ENCODE measurements around the gene UGT1A5.
"Not testable (repeated sequence)": the region's sequence is repeated elsewhere in the genome, so short reads cannot be mapped to it uniquely, and the experiment has no call there.

Gene UGT1A5

GRCh38 chr2:233693963-233694362, 18.7 kb upstream of the UGT1A5 start:
- no peak for DNase-seq (ENCODE audit: low read depth)

- no peak for DNase-seq (ENCODE audit: low read depth)
Measured at GRCh38 chr2:233698740-233699139, 14.0 kb upstream of the UGT1A5 start.

GRCh38 chr2:233699424-233700027, 13.2 kb upstream of the UGT1A5 start:
- DNase-seq (ENCODE audit: low read depth): no peak

DNA sequence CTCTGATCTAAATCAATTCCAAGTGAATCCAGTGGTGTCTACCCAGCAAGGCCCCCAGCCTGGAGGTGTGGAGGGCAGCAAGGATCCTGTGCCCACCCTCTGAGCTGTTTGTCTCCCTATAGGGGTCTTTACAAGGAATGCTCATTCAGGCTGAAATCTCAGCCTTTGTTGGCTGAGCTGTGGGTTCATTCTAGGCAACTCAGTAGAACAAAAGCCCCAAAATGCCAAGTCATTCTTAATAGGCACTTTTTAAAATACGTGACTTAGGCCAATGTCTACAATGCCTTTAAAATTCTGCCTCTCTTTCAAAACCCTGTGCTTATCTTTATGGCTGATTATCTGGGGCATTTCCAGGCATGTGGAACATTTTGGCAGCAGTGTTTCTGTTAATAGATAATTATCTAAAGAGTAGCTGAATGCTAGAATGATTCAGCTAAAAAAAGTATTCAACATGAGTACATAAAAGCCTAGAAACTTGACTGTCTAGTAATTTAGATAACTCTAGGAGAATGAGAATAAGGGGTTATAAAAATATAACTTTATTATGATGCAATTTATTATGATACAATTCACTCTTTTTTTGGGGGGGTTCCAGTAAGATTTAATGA, 12.6 kb upstream of the UGT1A5 start:
- no peak for DNase-seq (ENCODE audit: low read depth)

GRCh38 chr2:233700842-233701241, 11.9 kb upstream of the UGT1A5 start:
- DNase-seq (ENCODE audit: low read depth): not testable (repeated sequence)

DNA sequence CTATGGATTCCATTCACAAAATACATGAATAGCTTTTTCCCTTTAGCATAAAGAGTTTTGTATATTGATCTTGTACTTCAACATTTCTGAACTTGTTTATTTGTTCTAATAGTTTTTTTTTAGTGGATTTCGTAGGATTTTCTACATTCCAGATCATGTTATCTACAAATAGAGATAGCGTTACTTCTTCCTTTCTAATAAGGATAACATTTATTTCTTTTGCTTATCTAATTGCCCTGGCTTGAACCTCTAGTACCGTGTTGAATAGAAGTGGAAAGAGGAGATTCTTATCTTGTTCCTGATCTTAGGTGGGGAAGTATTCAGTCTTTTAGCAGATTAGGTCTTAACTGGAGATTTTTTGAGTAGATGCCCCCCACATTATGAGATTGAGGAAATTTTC, 10.5 kb upstream of the UGT1A5 start:
- no peak for DNase-seq (ENCODE audit: low read depth)

DNA sequence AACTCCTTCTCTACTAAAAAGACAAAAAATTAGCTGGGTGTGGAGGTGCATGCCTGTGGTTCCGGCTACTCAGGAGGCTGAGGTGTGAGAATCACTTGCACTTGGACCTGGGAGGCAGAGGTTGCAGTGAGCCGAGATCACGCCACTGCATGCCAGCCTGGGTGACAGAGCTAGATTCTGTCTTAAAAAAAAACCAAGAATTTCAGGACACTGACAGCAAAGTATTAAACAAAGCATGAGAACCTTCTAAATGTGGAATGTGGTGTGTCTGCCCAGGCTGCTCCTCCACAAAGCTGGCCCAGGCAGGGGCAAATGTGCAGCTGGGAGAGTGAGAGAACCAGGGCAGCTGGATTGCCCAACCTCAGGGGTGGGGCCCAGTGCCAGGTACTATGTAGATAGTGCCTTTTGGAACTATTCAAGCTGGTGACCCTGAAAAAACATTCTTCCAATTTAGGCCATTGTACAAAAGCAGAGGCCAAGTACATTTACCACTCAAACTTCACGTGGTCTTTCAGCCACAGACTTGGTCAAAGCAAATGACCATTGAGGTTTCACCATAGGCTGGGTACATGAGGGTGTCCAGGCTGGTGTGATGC, 6.7 kb upstream of the UGT1A5 start:
- DNase-seq (ENCODE audit: low read depth): no peak

GRCh38 chr2:233706720-233707119, 6.0 kb upstream of the UGT1A5 start:
- DNase-seq (ENCODE audit: low read depth): no peak

DNA sequence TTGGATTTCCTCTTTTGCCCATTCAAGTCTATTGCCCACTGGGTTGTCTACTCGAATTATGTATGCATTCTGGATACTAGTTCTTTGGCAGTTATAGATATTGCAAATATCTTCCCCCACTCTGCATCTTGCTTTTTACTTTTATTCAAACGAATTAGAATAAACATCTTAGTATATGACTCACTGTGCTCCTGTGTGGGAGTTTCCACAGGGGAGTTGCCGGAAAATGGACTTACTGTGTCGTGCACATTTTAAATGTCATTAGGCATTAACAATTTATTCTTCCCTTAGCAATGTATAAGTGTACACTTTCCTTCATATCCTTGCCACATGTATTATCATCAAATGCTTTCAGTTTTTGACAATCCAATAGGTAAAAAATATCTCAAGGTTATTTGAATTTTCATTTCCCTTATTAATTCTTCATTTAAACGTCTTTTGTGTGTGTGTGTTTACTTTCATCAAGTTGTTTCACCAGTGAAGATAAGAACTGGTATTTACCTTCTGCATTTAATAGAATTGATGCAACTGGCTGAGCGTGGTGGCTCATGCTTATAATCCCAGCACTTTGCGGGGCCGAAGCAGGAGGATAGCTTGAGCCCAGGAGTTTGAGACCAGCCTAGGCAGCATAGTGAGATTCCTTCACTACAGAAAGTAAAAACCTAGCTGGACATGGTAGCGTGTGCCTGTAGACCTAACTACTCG, 4.6 kb upstream of the UGT1A5 start:
- no peak for DNase-seq (ENCODE audit: low read depth)

- DNase-seq (ENCODE audit: low read depth): no peak
Measured at GRCh38 chr2:233708942-233709341, 3.8 kb upstream of the UGT1A5 start.

GRCh38 chr2:233711312-233712008, 1.2 kb upstream of the UGT1A5 start:
- no peak for DNase-seq (ENCODE audit: low read depth)

DNA sequence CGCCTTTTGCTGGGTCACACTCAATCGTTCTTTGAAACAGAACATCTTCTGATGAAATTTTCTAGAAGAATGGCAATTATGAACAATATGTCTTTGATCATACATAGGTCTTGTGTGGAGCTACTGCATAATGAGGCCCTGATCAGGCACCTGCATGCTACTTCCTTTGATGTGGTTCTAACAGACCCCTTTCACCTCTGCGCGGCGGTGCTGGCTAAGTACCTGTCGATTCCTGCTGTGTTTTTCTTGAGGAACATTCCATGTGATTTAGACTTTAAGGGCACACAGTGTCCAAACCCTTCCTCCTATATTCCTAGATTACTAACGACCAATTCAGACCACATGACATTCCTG, 532 bp downstream of the UGT1A5 start:
- no peak for DNase-seq (ENCODE audit: low read depth)

GRCh38 chr2:233714121-233714520, 1.4 kb downstream of the UGT1A5 start:
- no peak for DNase-seq (ENCODE audit: low read depth)

- no peak for DNase-seq (ENCODE audit: low read depth)
Measured at GRCh38 chr2:233718552-233718951, 5.8 kb downstream of the UGT1A5 start, which contains the start of gene UGT1A4. Gene UGT1A4, plus strand, starts transcription at chr2:233718736. Its CDS starts 85 bp downstream, at chr2:233718821.

- no peak for DNase-seq (ENCODE audit: low read depth)
Measured at GRCh38 chr2:233728723-233729301, 16.1 kb downstream of the UGT1A5 start, which contains the start of gene UGT1A3. Gene UGT1A3, plus strand, starts transcription at chr2:233729042. Its CDS starts 85 bp downstream, at chr2:233729127.

DNA sequence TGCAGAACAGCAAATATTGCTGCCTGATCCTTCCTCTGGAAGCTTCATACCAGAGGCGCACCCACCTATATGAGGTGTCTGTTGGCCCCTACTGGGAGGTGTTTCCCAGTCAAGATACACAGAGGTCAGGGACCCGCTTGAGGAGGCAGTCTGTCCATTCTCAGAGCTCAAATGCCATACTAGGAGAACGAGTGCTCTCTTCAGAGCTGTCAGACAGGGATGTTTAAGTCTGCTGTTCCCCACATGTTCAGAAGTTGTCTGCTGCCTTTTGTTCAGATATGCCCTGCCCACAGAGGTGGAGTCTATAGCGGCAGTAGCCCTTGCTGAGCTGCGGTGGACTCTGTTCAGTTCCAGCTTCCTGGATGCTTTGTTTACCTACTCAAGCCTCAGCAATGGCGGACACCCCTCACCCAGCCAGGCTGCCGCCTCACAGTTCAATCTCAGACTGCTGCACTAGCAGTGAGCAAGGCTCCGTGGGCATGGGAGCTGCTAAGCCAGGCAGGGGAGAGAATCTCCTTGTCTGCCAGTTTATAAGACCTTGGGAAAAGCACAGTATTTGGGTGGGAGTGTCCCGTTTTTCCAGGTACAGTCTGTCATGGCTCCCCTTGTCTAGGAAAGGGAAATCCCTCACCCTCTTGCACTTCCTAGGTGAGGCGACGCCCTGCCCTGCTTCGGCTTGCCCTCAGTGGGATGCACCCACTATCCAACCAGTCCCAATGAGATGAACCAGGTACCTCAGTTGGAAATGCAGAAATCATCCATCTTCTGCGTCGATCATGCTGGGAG, 24.4 kb downstream of the UGT1A5 start:
- not testable (repeated sequence) for DNase-seq (ENCODE audit: low read depth)

- DNase-seq (ENCODE audit: low read depth): no peak
Measured at GRCh38 chr2:233740870-233741269, 28.2 kb downstream of the UGT1A5 start.

DNA sequence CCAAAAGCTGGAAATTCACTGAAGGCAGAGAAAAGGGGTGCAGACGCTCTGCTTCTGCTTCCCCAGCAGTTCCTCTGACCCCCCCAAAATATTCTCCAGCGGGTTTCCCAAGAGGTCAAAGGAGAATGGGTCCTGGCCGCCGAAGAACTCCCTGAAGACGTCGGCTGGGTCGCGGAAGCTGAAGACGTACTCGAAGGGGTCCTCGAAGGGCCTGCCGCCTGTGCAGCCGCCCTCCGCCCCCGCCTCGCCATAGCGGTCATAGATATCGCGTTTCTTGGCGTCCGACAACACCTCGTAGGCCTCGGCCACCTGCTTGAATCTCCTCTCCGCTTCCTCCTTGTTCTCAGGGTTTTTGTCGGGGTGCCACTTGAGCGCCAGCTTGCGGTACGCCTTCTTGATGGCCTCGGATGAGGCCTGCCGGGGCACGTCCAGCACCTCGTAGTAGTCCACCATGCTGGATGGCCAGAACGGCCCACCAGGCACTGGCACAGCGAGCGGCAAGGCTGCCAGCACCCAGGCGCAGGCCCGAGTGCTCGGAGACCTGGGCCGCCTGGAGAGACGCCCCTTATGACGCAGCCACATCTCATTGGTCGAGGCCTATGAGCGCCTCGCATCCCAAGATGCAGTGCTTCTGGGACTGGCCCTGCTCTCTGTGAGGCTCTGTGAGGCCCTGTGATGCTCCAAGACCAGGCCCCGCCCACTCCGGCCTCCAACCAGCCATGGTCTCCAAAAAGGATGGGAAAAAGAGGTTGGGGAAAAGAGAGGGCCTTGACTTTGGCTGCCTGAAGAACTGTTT, 31.0 kb downstream of the UGT1A5 start:
- no peak for DNase-seq (ENCODE audit: low read depth)

DNA sequence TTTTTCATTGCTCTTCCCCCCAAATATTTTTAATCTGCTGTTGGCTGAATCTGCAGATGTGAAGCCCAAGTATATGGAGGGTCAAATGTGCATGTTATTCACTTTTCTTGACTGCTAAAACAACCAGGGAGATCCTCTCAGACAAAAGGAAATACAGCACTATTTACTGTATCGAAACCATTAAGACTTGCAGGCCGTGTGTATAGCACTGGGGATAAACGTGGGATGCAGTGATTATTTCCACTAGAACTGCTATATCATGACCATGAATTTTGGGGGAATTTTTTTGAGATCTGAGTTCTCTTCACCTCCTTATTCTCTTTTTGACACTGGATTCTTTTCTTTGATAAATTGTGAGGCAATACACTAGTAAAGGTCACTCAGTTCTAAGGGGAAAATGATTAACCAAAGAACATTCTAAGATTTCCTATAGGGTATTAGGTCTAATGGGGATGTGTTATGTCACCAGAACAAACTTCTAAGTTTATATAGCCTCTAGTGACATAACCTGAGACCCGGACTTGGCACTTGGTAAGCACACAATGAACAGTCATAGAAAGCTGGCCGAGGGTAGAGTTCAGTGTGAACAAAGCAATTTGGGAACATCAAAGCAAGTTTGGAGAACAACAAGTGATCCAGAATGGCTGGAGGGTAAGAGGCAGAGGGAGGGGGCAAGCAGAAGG, 32.5 kb downstream of the UGT1A5 start:
- no peak for DNase-seq (ENCODE audit: low read depth)

DNA sequence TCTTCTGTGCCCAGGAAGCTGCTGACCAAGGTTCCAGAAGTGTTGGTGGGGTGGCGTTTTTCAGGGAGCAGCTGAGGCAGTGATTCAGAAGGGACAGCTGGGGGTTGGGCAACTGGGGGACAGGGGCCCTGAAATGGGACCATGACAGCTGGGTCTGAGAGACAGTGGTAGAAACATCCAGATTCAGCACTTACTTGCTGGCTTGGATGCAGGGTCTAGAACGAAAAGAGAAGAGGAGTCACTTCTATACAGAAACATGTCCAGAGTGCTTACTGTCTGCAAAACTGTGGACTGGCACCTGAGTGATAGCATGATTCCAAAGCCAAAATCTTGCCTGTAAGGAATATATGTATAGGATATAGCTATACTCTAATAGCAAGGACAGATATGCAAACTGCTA, 33.1 kb downstream of the UGT1A5 start:
- not testable (repeated sequence) for DNase-seq (ENCODE audit: low read depth)
